HCT116 (cell line): ENCODE results near the gene CHMP2A. TPM values are rescaled to one million over a fixed set of nuclear protein-coding genes. Genes with fewer than 3 reads are reported as not detected.

ENCODE experiments used
- ATAC-seq: fragments of 200-7000 bp; cut with Tn5 transposase; 2 replicates; pipeline ENCODE4 v1.9.1; 2020; ENCODE audit warnings: mild to moderate bottlenecking, moderate library complexity
- BruUV-seq: library from RNA; stranded (reverse); fragments of 400-500 nt; replicated peaks from 2 replicates; lab custom pipeline; 2021; lab: Mats Ljungman, UMichigan
- CTCF ChIA-PET: fragments of 300-600 bp; sonication (Branson Sonifier 250); formaldehyde crosslinking; loops from one replicate; lab custom pipeline; 2021; ENCODE audit warnings: antibody characterized with exemption; lab: Charles Lee
- POLR2A ChIA-PET: fragments of 300-600, 350-600 bp; sonication (Branson Sonifier 250); formaldehyde crosslinking; loops from one replicate; lab custom pipeline; 2021; ENCODE audit warnings: antibody characterized with exemption; lab: Charles Lee
- RAD21 ChIA-PET, 2 experiments: fragments of 300-600 bp; sonication (Branson Sonifier 250); formaldehyde crosslinking; loops; one replicate each; lab custom pipeline; 2023; ENCODE audit warnings: low total read pairs in 2 of 2; ENCODE audit not compliant: uncharacterized antibody in 2 of 2, unreplicated experiment in 2 of 2, low non-redundant PET in 1 of 2; lab: Charles Lee
- DNase-seq: peaks from one replicate; pipeline ENCODE4 v3.0.0-alpha.2; 2010; ENCODE audit warnings: low read depth, low spot score
- H2AFZ ChIP-seq: fragments of 200-600 bp; shearing (Covaris generic), sonication (generic); 2 replicates; pipeline ENCODE4 v1.6.1; 2017; ENCODE audit warnings: low read depth, mixed run types, mixed read lengths, antibody characterized with exemption, low read length; ENCODE audit not compliant: poor library complexity, severe bottlenecking
- H3K27ac ChIP-seq: 2 replicates; pipeline ENCODE4 v1.5.1; 2012; ENCODE audit warnings: low read depth, low read length
- H3K27me3 ChIP-seq: fragments of 200-600 bp; sonication (generic); 2 replicates; pipeline ENCODE4 v1.6.1; 2016; ENCODE audit warnings: mixed run types, low read length, mixed read lengths; ENCODE audit not compliant: insufficient read depth
- H3K36me3 ChIP-seq, 2 experiments: fragments of 200-500 bp in 1 of 2; fragments of 200-600 bp in 1 of 2; sonication (Bioruptor generic) in 1 of 2; sonication (generic) in 1 of 2; 2 replicates each; pipeline versions ENCODE4 v1.5.1 to v1.6.1; 2014 to 2016; ENCODE audit warnings: low read length in 2 of 2, inconsistent platforms in 1 of 2, mixed read lengths in 1 of 2, mixed run types in 1 of 2; ENCODE audit not compliant: insufficient read depth in 2 of 2, control insufficient read depth in 1 of 2
- H3K4me1 ChIP-seq, 2 experiments: fragments of 200-600 bp in 1 of 2; sonication (generic) in 1 of 2; 2 replicates each; pipeline versions ENCODE4 v1.5.1 to v1.6.1; 2012 to 2017; ENCODE audit warnings: low read length in 2 of 2, inconsistent platforms in 1 of 2, mild to moderate bottlenecking in 1 of 2, mixed read lengths in 1 of 2, mixed run types in 1 of 2, moderate library complexity in 1 of 2; ENCODE audit not compliant: insufficient read depth in 2 of 2, control insufficient read depth in 1 of 2
- H3K4me2 ChIP-seq: fragments of 200-600 bp; sonication (generic); 2 replicates; pipeline ENCODE4 v1.6.1; 2017; ENCODE audit warnings: mixed run types, low read length, mixed read lengths
- H3K4me3 ChIP-seq, 2 experiments: fragments of 200-600 bp in 1 of 2; sonication (generic) in 1 of 2; replicated peaks in 1 of 2; 2 replicates each; pipeline ENCODE4 v1.5.1; 2011 to 2016; ENCODE audit warnings: low read length in 2 of 2, control low read depth in 1 of 2, low read depth in 1 of 2, mild to moderate bottlenecking in 1 of 2, mixed read lengths in 1 of 2, mixed run types in 1 of 2
- H3K79me2 ChIP-seq: fragments of 200-600 bp; sonication (generic); 2 replicates; pipeline ENCODE4 v1.6.1; 2017; ENCODE audit warnings: mild to moderate bottlenecking, mixed run types, low read length, moderate library complexity, mixed read lengths; ENCODE audit not compliant: insufficient read depth
- H3K9ac ChIP-seq: fragments of 200-600 bp; sonication (generic); 2 replicates; pipeline ENCODE4 v1.6.1; 2016; ENCODE audit warnings: low read length, mixed read lengths
- H3K9me2 ChIP-seq: fragments of 200-600 bp; sonication (generic), shearing (Covaris generic); 2 replicates; pipeline ENCODE4 v1.6.1; 2017; ENCODE audit warnings: mixed run types, mild to moderate bottlenecking, moderate library complexity; ENCODE audit not compliant: insufficient read depth
- H3K9me3 ChIP-seq, 2 experiments: fragments of 200-500 bp in 1 of 2; fragments of 200-600 bp in 1 of 2; sonication (Bioruptor generic) in 1 of 2; sonication (generic) in 1 of 2; 2 replicates each; pipeline ENCODE4 v1.6.1; 2014 to 2017; ENCODE audit warnings: low read length in 2 of 2, mixed read lengths in 2 of 2, inconsistent platforms in 1 of 2, low read depth in 1 of 2, mild to moderate bottlenecking in 1 of 2, mixed run types in 1 of 2, moderate library complexity in 1 of 2; ENCODE audit not compliant: control insufficient read depth in 1 of 2, insufficient read depth in 1 of 2
- H4K20me1 ChIP-seq: fragments of 200-600 bp; sonication (generic), shearing (Covaris generic); 2 replicates; pipeline ENCODE4 v1.6.1; 2017; ENCODE audit warnings: mixed run types, mild to moderate bottlenecking, moderate library complexity; ENCODE audit not compliant: insufficient read depth
- CBX3 ChIP-seq: IDR thresholded peaks from 2 replicates; pipeline ENCODE4 v1.6.1; 2012; ENCODE audit warnings: low read depth
- CEBPB ChIP-seq: IDR thresholded peaks from 2 replicates; pipeline ENCODE4 v1.6.1; 2012; ENCODE audit warnings: low read depth
- EZH2 ChIP-seq: fragments of 200-600 bp; sonication (generic); IDR thresholded peaks from 2 replicates; pipeline ENCODE4 v1.6.1; 2017; ENCODE audit warnings: antibody characterized with exemption, mixed run types
- EZH2phosphoT487 ChIP-seq: fragments of 200-600 bp; IDR thresholded peaks from 2 replicates; pipeline ENCODE4 v1.6.1; 2018; ENCODE audit warnings: antibody characterized with exemption, borderline replicate concordance
- POLR2AphosphoS5 ChIP-seq: IDR thresholded peaks from 2 replicates; pipeline ENCODE4 v1.6.1; 2011; ENCODE audit warnings: mild to moderate bottlenecking, low read depth, low read length, moderate library complexity
- RAD21 ChIP-seq: IDR thresholded peaks from 2 replicates; pipeline ENCODE4 v1.6.1; 2012; ENCODE audit warnings: low read depth, mild to moderate bottlenecking
- SRF ChIP-seq: IDR thresholded peaks from 2 replicates; pipeline ENCODE4 v1.6.1; 2012; ENCODE audit warnings: low read depth
- TCF7L2 ChIP-seq: IDR thresholded peaks from 2 replicates; pipeline ENCODE4 v1.7.0; 2011; ENCODE audit warnings: borderline replicate concordance, inconsistent platforms; ENCODE audit not compliant: insufficient read depth, insufficient read length; ENCODE audit errors: extremely low read depth
- intact Hi-C: fragments of 100-400 bp; cut with micrococcal nuclease; formaldehyde crosslinking; loops from 2 replicates; pipeline ENCODE4 v1.10.0; 2022
- total RNA-seq: library from RNA; stranded (reverse); gene quantifications from one replicate; pipeline ENCODE4 v1.2.1, GENCODE V29; 2021; ENCODE audit not compliant: unreplicated experiment
- TF ChIP-seq, protein P1 (sequence below): IDR thresholded peaks from 2 replicates; pipeline ENCODE4 v1.6.1; 2012

Gene CHMP2A
- total RNA-seq, 1 experiment from 2014 or later = 125 TPM

GRCh38 chr19:58535857-58536256 is 19.0 kb downstream of the CHMP2A start:
- Histone ChIP-seq H2AFZ (no peak overlapping the region), H3K27ac (no peak overlapping the region)
- no peak for ATAC-seq
- TF ChIP-seq SRF = no peak
- TF ChIP-seq EZH2phosphoT487 = no peak
- no peak for TF ChIP-seq EZH2
- TF ChIP-seq RAD21 = no peak
- TF ChIP-seq CBX3 = no peak
- TF ChIP-seq, all 23 proteins: peak for 0
- Histone ChIP-seq H3K36me3 (no peaks in the 10 kb centered on the region), H3K9me2 (no peaks in the 10 kb centered on the region), H3K27me3 (peaks cover 18% of the 10 kb centered on the region; the same call in 1 of the 2 replicates), H3K4me3 (no peak overlapping the region), H4K20me1 (no peaks in the 10 kb centered on the region), H3K9ac (no peak overlapping the region), H3K9me3 (no peaks in the 10 kb centered on the region), H3K4me2 (no peak overlapping the region), H3K4me1 (no peaks in the 10 kb centered on the region), H3K79me2 (no peaks in the 10 kb centered on the region)
- ChIA-PET POLR2A (interaction anchor here (1.0 kb wide), 1 partner anchor 19 kb away, joined by 3 read pairs; the partner anchor contains the start of gene CHMP2A), RAD21 (no interaction called here), CTCF (no interaction called here)
- intact Hi-C loops = no loop called here
- BruUV-seq = no TSS peak
- DNase-seq = no peak

GRCh38 chr19:58531034-58531840 is 23.7 kb downstream of the CHMP2A start:
- CTCF ChIA-PET = no interaction called here
- ATAC-seq = no peak; the same call in 1 of the 2 replicates
- H3K27me3 ChIP-seq = peaks cover 4% of the 10 kb centered on the region; the same call in 1 of the 2 replicates
- H3K27ac ChIP-seq = no peak overlapping the region
- no peak overlapping the region for H3K4me3 ChIP-seq
- intact Hi-C loops = no loop called here
- H3K9ac ChIP-seq = no peak overlapping the region
- H3K9me2 ChIP-seq = no peaks in the 10 kb centered on the region
- TF ChIP-seq POLR2AphosphoS5 (no peak), CEBPB (no peak), EZH2phosphoT487 (no peak), EZH2 (no peak), TCF7L2 (no peak)
- TF ChIP-seq, protein P1, sequence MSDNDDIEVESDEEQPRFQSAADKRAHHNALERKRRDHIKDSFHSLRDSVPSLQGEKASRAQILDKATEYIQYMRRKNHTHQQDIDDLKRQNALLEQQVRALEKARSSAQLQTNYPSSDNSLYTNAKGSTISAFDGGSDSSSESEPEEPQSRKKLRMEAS = no peak
- TF ChIP-seq, all 23 proteins: peak for 0
- no peaks in the 10 kb centered on the region for H3K36me3 ChIP-seq
- H3K4me1 ChIP-seq = no peaks in the 10 kb centered on the region
- no peaks in the 10 kb centered on the region for H4K20me1 ChIP-seq
- BruUV-seq = no TSS peak
- no peaks in the 10 kb centered on the region for H3K9me3 ChIP-seq
- ChIA-PET POLR2A (no interaction called here), RAD21 (no interaction called here)
- no peak overlapping the region for H3K4me2 ChIP-seq
- DNase-seq = no peak
- H3K79me2 ChIP-seq = no peaks in the 10 kb centered on the region
- H2AFZ ChIP-seq = no peak overlapping the region
